Measurements from ENCODE around the gene ASPHD1. TPM values are rescaled to one million over a fixed set of nuclear protein-coding genes. Genes with fewer than 3 reads are reported as not detected.

ASPHD1 gene
- total and polyA plus RNA-seq, 2 of the 8 experiments (the other 6 are each of a cell fraction or from before 2014, with no cell fraction given) = 14.5 to 18.6 TPM

DNA sequence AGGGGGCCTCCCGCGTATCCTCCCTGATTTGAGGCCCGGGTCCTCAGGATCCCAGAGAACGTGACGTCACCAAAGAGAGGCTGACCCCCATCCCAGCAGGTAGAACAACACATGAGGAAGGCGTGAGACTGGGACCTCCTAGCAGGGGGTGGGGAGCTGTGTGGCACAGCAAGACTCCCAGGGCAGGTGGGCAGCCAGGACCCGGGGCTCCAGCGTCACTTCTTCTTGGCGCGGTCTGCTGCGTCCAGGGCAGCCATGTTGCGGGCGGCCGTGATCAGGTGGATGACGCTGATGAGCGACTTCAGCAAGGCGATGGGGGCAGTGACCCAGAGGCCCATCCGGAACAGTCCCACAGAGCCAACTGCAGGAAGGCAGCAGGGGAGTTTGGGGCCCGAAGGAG is 41.3 kb upstream of the ASPHD1 start:
- H3K9me3 ChIP-seq (ENCODE audit: insufficient read depth in 2 of 2, low read depth in 1 of 2, low read length in 1 of 2) = no peaks in the 10 kb centered on the region
- DNase-seq (ENCODE audit: low read depth in 1 of 2, low spot score in 2 of 2) = no peak
- H4K5ac ChIP-seq (ENCODE audit: insufficient read length, low read depth, low read length) = no peak overlapping the region
- no peak overlapping the region for H2BK12ac ChIP-seq (ENCODE audit: low read depth, low read length)
- H3K27me3 ChIP-seq (replicated peaks in 1 of 4; ENCODE audit: control insufficient read depth in 3 of 4, extremely low read depth in 1 of 4, insufficient read depth in 3 of 4, low read length in 3 of 4) = no peaks in the 10 kb centered on the region
- FAIRE-seq = no peak
- H3K4me3 ChIP-seq (ENCODE audit: extremely low read depth in 1 of 4, insufficient read depth in 2 of 4, low read depth in 3 of 4, low read length in 4 of 4) = no peak overlapping the region
- H3K4me2 ChIP-seq (ENCODE audit: insufficient read depth in 1 of 2, low read depth in 2 of 2, low read length in 2 of 2) = no peak overlapping the region
- no peak overlapping the region for H3K27ac ChIP-seq (ENCODE audit: low read depth, low read length)
- H3K14ac ChIP-seq (ENCODE audit: insufficient read length) = no peak overlapping the region
- peaks cover 0 to 11% (median 6%) of the 10 kb centered on the region in 4 experiments; a peak in 5 of 8 replicates for H3K36me3 ChIP-seq (ENCODE audit: control insufficient read depth in 2 of 4, insufficient read depth in 4 of 4, low read length in 3 of 4)
- peaks cover 0 to 4% (median 3%) of the 10 kb centered on the region in 4 experiments; a peak in 3 of 7 replicates for H3K4me1 ChIP-seq (replicated peaks in 1 of 4; ENCODE audit: control insufficient read depth in 3 of 4, insufficient read depth in 4 of 4, low read length in 3 of 4)
- peaks cover 0 to 9% of the 10 kb centered on the region in 2 experiments; a peak in 2 of 4 replicates for H3K79me2 ChIP-seq (ENCODE audit: control insufficient read depth in 1 of 2, insufficient read depth in 2 of 2, low read length in 2 of 2)
- no peak overlapping the region for H4K91ac ChIP-seq (replicated peaks; ENCODE audit: insufficient read length, low read length)
- no peak overlapping the region for H3K23ac ChIP-seq (ENCODE audit: insufficient read length)
- ChIA-PET POLR2A (ENCODE audit: partially characterized antibody) (interaction anchor here (0.7 to 1.6 kb wide), 3 partner anchors 40 to 153 kb away, joined by 3 to 7 read pairs (median 3); partner anchors contain the start of gene SEZ6L2), CTCF (ENCODE audit: partially characterized antibody) (interaction anchor here (0.7 to 15.0 kb wide), 4 partner anchors 8 to 143 kb away, joined by 3 to 212 read pairs (median 7); partner anchors contain the start of genes MVP and PAGR1)
- H3K56ac ChIP-seq (replicated peaks; ENCODE audit: insufficient read length, low read depth, low read length) = no peak overlapping the region
- H3K79me1 ChIP-seq (ENCODE audit: low read depth, low read length) = peaks cover 9% of the 10 kb centered on the region
- H2BK15ac ChIP-seq (ENCODE audit: low read length) = no peak overlapping the region
- H3K18ac ChIP-seq (ENCODE audit: extremely low read depth, low read length) = no peak overlapping the region
- TF ChIP-seq FOSL1 (IDR thresholded peaks at IDR 0.05; ENCODE audit: insufficient read depth, low read depth, low read length) (no peak), TBP (IDR thresholded peaks at IDR 0.05; ENCODE audit: low read depth, low read length) (no peak), BRCA1 (IDR thresholded peaks at IDR 0.05; ENCODE audit: low read depth, low read length) (no peak), TEAD4 (IDR thresholded peaks at IDR 0.05; ENCODE audit: low read depth, low read length) (no peak), BCL11A (IDR thresholded peaks at IDR 0.05; ENCODE audit: low read depth in 2 of 2, low read length in 2 of 2) (no peak), GTF2F1 (IDR thresholded peaks at IDR 0.05; ENCODE audit: borderline replicate concordance, low read depth, low read length) (no peak), YY1 (IDR thresholded peaks at IDR 0.05; ENCODE audit: low read depth, low read length) (no peak), ASH2L (IDR thresholded peaks at IDR 0.05; ENCODE audit: low read length) (no peak), CHD2 (IDR thresholded peaks at IDR 0.05; ENCODE audit: low read length) (no peak), SP2 (IDR thresholded peaks at IDR 0.05; ENCODE audit: low read length) (no peak), NRF1 (IDR thresholded peaks at IDR 0.05; ENCODE audit: low read depth, low read length) (no peak), RBBP5 (IDR thresholded peaks at IDR 0.05; ENCODE audit: borderline replicate concordance, low read depth, low read length) (no peak), SIX5 (IDR thresholded peaks at IDR 0.05; ENCODE audit: low read depth, low read length) (no peak)
- TF ChIP-seq, protein P1, sequence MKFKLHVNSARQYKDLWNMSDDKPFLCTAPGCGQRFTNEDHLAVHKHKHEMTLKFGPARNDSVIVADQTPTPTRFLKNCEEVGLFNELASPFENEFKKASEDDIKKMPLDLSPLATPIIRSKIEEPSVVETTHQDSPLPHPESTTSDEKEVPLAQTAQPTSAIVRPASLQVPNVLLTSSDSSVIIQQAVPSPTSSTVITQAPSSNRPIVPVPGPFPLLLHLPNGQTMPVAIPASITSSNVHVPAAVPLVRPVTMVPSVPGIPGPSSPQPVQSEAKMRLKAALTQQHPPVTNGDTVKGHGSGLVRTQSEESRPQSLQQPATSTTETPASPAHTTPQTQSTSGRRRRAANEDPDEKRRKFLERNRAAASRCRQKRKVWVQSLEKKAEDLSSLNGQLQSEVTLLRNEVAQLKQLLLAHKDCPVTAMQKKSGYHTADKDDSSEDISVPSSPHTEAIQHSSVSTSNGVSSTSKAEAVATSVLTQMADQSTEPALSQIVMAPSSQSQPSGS (IDR thresholded peaks at IDR 0.05; ENCODE audit: low read length) = no peak
- H2BK5ac ChIP-seq (ENCODE audit: low read depth, low read length) = no peak overlapping the region
- H3K4ac ChIP-seq (replicated peaks; ENCODE audit: insufficient read length, low read depth, low read length) = no peak overlapping the region
- peaks cover 0 to 5% of the 10 kb centered on the region in 2 experiments for H4K20me1 ChIP-seq (replicated peaks in 1 of 2; ENCODE audit: control insufficient read depth in 1 of 2, insufficient read depth in 2 of 2, low read length in 2 of 2)
- 96% methylated on average over 19 of the region's 19 CpGs; no CpG with 5 or more reads in 1 of the 2 experiments for WGBS, 2 experiments (ENCODE audit: extremely low coverage in 1 of 2, insufficient coverage in 1 of 2, insufficient read length in 1 of 2, insufficient replicate concordance in 2 of 2, low coverage in 1 of 2, low lambda C conversion rate in 2 of 2, missing lambda C conversion rate in 1 of 2)
- no peak overlapping the region for H2AK5ac ChIP-seq (ENCODE audit: low read depth, low read length)
- H2BK120ac ChIP-seq (replicated peaks; ENCODE audit: low read depth, low read length) = no peak overlapping the region
- no peak overlapping the region for H2AFZ ChIP-seq (ENCODE audit: low read length)
- H3K23me2 ChIP-seq (ENCODE audit: low read depth, low read length) = peaks cover 8% of the 10 kb centered on the region; the same call in 1 of the 2 replicates
- H2BK20ac ChIP-seq (ENCODE audit: low read length) = no peak overlapping the region
- H3K9ac ChIP-seq (replicated peaks in 1 of 4; ENCODE audit: extremely low read depth in 1 of 4, low read depth in 3 of 4, low read length in 3 of 4) = no peak overlapping the region
- no peak overlapping the region for H4K8ac ChIP-seq (ENCODE audit: extremely low read depth, insufficient read depth, low read length)

Measured in H1 (cell line).